GM18498 (cell line): Measurements from ENCODE around the gene ST8SIA6.
A peak's percentile ranks its signal among the peaks of the same experiment; 100 is the strongest.
"Not testable (repeated sequence)": the region's sequence is repeated elsewhere in the genome, so short reads cannot be mapped to it uniquely, and the experiment has no call there.

ENCODE experiments used
- ATAC-seq: cut with Tn5 transposase; IDR thresholded peaks from one replicate; pipeline ENCODE4 v1.9.1; 2021; ENCODE audit warnings: mild to moderate bottlenecking, moderate library complexity; ENCODE audit not compliant: unreplicated experiment

Gene ST8SIA6

DNA sequence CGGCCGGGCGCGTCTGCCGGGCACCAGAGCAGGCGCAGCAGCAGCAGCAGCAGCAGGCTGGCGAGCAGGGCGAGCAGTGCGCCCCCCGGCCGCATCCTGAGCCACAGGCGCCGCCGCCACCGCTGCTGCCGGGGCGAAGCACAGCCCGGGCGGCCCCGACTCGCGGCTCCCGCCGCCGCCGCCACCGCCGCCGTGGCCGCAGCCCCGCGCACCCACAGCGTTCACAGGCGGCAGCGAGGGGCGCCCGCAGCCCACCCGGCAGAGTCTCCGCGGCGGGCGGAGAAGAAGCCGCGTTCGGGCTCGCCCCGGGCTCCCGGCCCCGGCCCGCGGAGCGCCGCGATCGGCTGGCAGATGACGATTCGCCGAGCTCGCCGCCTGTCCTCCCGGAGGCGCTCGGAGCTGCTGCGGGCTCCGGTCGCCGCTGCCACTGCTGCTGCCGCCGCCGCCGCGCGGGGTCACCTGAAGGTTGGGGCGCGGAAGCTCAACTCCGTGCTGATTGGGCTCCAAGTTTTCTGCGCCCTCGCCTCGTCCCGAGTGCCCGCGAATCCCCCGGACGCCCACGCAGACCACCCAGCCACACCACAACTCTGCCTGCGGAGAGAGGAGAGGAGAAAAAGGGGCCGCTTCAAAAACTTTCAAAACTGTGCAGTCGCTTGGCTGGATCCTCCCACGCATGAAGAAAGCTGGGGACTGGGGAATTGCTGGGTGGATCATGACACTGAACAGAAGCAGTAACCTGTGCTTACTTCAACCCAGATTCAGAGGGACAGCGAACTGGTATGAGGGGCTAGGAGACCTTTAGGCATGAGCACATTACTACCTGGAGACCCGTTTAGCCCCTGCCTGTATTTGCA, at the start of gene ST8SIA6:
TSS of gene ST8SIA6 (minus strand) at position 435 of the 854 bp plus-strand sequence. CDS start at position 95, 340 bp downstream.
- peak; percentile 84 for ATAC-seq

DNA sequence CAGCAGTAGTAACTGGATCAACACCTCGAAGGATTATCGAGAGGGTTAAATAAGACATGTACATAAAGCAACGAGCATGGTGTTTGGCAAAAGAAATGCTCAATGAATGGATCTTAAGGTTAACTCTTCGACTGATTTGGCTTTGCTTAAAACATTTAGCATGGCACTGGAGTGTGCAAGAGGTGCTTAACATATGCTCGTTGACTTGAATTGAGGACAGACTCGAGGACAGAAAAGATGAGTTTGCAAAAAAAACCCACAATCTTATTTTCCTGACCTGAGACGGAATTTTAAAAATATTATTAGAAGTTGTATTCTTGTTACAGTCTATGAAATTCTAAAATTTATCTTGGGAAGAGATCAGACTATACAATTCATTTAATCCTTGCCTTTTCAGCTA, 49.4 kb upstream of the ST8SIA6 start:
- ATAC-seq = no peak

- no peak for ATAC-seq
These were observed 48.4 kb upstream of the ST8SIA6 start for GRCh38 chr10:17502814-17503213.

- ATAC-seq = not testable (repeated sequence)
These were observed 44.6 kb upstream of the ST8SIA6 start for GRCh38 chr10:17499014-17499413.

GRCh38 chr10:17497446-17498030, 43.1 kb upstream of the ST8SIA6 start:
- ATAC-seq = no peak

GRCh38 chr10:17494626-17495260, 40.3 kb upstream of the ST8SIA6 start:
- ATAC-seq = no peak

DNA sequence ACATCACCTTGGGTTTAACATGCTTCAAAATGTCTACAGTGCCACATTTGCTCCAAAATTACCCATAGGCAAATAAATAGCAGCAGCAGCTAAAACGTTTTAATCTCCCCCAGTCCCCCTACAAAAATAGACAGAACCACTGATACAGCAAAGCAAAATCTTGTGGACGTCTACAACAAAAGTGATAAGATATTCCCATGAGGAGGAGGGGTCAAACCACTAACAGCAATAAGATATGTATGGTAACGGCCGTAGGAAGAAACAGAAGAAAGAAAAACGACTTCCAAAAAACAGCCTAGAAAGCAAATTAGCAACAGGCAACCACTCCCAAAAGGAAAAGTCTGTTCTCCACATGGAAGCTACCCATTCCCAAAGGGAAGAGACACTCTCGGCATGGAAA, 34.5 kb upstream of the ST8SIA6 start:
- no peak for ATAC-seq

- no peak for ATAC-seq
These were observed 28.7 kb upstream of the ST8SIA6 start for GRCh38 chr10:17483079-17483478.

DNA sequence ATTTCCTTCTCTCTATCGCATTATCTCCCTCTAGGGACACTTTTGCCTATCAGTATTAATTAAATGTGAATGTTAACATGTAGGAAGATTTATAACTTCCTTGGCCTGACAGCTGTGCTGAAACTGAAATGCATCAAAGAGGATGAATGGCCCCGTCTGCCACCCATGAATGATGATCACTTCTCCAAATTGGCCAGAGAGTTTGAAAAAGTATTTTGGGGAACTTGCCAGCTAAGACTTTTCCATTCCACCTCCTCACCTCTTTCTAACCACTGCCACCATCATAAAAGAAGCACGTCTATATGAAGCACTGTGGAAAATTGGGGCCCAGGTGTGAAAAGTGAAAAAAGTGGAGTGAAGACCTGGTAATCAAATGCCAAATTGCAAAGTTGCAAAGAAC, 25.4 kb upstream of the ST8SIA6 start:
- no peak for ATAC-seq

GRCh38 chr10:17479015-17479615, 24.7 kb upstream of the ST8SIA6 start:
- ATAC-seq = no peak

- peak; percentile 51 for ATAC-seq
These were observed 21.7 kb upstream of the ST8SIA6 start for GRCh38 chr10:17476073-17476472.

DNA sequence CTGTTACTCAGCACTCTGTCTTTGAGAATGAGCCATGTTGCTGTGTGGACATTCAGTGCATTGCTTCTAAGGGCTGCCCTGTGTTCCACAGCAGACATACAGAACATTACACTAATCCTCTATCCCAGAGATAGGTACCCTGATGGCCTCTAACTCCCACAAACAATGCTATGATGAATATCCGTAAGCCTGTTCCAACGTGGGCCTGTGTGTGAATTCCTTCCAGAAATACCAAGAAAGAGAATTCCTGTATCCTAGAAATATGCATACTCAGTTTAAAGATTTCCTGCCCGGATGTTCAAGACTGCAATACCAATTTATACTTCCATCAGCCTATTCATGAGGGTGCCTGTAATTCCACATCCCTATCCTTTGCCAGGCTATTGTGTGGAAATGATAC, 21.3 kb upstream of the ST8SIA6 start:
- ATAC-seq = no peak

DNA sequence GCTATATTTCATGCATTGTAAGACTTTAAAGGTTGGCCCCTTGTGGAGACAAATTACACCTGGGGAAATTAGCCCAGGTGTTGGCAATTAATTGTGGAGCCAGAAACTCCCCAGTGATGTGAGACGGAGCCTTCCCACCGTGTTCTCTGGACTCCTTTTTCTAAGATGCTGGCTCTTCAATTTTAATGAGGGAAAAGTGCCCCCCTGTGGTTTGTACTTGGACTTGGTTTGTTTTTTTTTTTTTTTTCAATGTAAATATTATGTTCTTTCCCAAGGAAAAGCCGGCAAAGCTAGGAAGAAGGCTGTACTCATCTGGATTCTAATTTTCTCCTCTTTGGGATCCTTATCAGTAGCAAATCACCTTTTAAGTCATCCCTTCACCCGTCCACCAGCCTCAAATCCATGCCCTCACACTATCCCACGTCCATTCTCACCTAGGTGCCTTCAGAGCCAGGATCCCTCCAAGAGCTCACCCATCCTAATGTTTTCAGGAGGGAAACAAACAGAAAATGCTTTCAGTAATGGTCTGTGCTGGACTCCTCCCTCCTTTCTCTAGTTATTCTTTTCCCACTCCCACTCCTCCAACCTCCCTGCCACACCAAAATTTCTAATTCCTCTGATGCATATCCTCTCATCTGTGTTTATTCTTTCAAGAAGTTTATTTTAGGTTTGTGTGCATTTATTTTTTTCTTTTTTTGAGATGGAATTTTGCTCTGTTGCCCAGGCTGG, 20.4 kb upstream of the ST8SIA6 start:
- ATAC-seq = no peak

DNA sequence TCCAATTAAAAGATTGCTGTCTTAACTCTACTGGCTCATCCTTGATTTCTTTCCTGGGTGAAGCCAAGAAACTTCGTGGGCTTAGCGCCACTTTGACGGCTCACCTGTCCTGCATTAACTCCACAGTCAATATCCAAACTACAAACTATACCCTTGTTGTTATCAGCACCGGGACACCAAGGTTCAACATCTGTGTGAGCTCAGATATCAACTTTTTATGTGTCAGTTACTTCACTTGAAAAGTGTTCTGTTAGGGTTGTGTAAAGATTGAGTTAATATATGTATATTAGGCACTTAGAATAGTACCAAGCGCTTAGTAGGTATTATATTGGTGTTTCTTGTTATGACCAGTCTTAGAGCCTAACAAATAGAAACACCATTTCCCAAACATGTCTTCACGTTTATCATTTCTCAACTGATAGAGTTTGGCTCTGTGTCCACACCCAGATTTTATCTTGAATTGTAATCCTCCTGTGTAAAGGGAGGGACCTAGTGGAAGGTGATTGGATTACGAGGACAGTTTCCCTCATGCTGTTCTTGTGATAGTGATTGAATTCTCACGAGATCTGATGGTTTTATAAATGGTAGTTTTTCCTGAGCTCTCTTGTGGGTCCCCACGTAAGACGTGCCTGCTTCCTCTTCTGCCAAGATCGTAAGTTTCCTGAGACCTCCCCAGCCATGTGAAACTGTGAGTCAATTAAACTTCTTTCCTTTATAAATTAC, 19.0 kb upstream of the ST8SIA6 start:
- no peak for ATAC-seq

GRCh38 chr10:17472481-17473227, 18.3 kb upstream of the ST8SIA6 start:
- ATAC-seq = no peak

GRCh38 chr10:17470246-17470645, 15.9 kb upstream of the ST8SIA6 start:
- no peak for ATAC-seq

DNA sequence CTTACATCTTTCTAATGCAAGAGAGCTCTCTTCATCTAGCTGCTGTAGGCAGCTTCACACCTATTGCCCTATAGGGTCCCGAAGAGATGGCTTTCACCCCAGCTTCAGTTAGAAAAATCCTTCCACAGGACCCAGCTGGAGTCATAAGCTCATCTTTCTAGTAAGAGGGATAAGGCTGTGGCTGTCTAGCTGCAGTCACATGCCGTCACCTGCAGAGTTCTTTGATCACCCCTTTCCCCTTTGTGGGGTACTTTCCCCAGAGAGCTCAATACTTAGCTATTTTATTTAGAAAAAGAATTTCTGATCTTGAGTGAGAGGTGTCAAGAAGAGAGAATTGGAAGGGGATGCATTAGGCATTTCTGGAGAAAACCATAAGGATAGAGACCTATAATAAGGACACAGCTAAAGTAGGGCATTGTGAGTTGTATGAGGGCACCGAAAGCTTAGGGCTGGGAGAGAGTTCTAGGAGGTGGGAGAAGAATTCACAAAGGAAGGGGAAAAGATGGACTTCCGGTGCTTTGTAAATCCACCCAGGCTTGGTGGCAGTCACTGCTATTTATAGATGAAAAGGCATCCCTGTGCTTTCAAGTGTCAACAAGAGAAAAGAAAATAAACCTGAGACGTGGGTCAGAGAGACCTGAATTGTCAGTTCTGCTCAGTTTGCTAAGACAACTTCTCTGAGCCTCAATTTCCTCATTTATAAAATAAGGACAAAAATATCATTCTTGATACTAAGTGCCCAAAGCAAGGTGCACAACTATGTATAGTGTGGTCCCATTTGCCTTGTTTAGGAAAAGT, 11.1 kb upstream of the ST8SIA6 start:
- no peak for ATAC-seq

- no peak for ATAC-seq
These were observed 10.2 kb upstream of the ST8SIA6 start for GRCh38 chr10:17464545-17464944.

- ATAC-seq = no peak
These were observed 6.4 kb upstream of the ST8SIA6 start for GRCh38 chr10:17460756-17461155.
